ENCODE results near the gene ZNF138.

- TF ChIP-seq, protein P1, sequence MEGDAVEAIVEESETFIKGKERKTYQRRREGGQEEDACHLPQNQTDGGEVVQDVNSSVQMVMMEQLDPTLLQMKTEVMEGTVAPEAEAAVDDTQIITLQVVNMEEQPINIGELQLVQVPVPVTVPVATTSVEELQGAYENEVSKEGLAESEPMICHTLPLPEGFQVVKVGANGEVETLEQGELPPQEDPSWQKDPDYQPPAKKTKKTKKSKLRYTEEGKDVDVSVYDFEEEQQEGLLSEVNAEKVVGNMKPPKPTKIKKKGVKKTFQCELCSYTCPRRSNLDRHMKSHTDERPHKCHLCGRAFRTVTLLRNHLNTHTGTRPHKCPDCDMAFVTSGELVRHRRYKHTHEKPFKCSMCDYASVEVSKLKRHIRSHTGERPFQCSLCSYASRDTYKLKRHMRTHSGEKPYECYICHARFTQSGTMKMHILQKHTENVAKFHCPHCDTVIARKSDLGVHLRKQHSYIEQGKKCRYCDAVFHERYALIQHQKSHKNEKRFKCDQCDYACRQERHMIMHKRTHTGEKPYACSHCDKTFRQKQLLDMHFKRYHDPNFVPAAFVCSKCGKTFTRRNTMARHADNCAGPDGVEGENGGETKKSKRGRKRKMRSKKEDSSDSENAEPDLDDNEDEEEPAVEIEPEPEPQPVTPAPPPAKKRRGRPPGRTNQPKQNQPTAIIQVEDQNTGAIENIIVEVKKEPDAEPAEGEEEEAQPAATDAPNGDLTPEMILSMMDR (conservative IDR thresholded peaks at IDR 0.05; ENCODE audit: low read depth, low read length): no peak
- no peak for TF ChIP-seq EZH2 (IDR thresholded peaks at IDR 0.05; ENCODE audit: borderline replicate concordance, low read depth, low read length, poor library complexity, severe bottlenecking)
These were observed 78.9 kb downstream of the ZNF138 start for GRCh38 chr7:64873155-64873500.
